OCI-LY3 (cell line): ENCODE measurements around the gene ROR2.

Source experiments
- H2AFZ ChIP-seq: fragments of 200-600, 300-600 bp; shearing (Covaris generic); 2 replicates; pipeline ENCODE4 v1.6.0; 2014; ENCODE audit warnings: antibody characterized with exemption, low read depth, low read length
- H3K27ac ChIP-seq: fragments of 200-600, 300-600 bp; sonication (generic); 2 replicates; pipeline ENCODE4 v1.5.1; 2014; ENCODE audit warnings: mild to moderate bottlenecking, low read length, moderate library complexity, mixed read lengths
- H3K27me3 ChIP-seq: fragments of 200-600, 300-600 bp; sonication (generic); 2 replicates; pipeline ENCODE4 v1.6.1; 2014; ENCODE audit warnings: low read depth, low read length, mixed read lengths
- H3K36me3 ChIP-seq: fragments of 200-600, 300-600 bp; sonication (generic); replicated peaks from 2 replicates; pipeline ENCODE3; 2014; ENCODE audit warnings: low read depth, low read length, mixed read lengths
- H3K4me1 ChIP-seq: fragments of 300-600, 200-600 bp; sonication (generic); 2 replicates; pipeline ENCODE4 v1.6.1; 2014; ENCODE audit warnings: low read length, mixed read lengths
- H3K4me2 ChIP-seq: fragments of 200-600, 300-600 bp; sonication (generic); 2 replicates; pipeline ENCODE4 v1.6.1; 2014; ENCODE audit warnings: low read length, mixed read lengths
- H3K4me3 ChIP-seq: fragments of 300-600, 200-600 bp; sonication (generic); 2 replicates; pipeline ENCODE4 v1.5.1; 2014; ENCODE audit warnings: antibody characterized with exemption, mild to moderate bottlenecking, low read length, moderate library complexity
- H3K79me2 ChIP-seq: fragments of 300-600, 200-600 bp; shearing (Covaris generic); 2 replicates; pipeline ENCODE4 v1.6.1; 2014; ENCODE audit warnings: mild to moderate bottlenecking, low read length, mixed read lengths
- H3K9ac ChIP-seq: fragments of 300-600, 200-600 bp; shearing (Covaris generic); 2 replicates; pipeline ENCODE4 v1.6.0; 2014; ENCODE audit warnings: mild to moderate bottlenecking, low read length, moderate library complexity
- H3K9me3 ChIP-seq: fragments of 200-600, 300-600 bp; shearing (Covaris generic); 2 replicates; pipeline ENCODE4 v1.6.1; 2014; ENCODE audit warnings: low read length, mixed read lengths; ENCODE audit not compliant: insufficient read depth
- H4K20me1 ChIP-seq: fragments of 200-600, 300-600 bp; sonication (generic); 2 replicates; pipeline ENCODE4 v1.6.1; 2016; ENCODE audit warnings: low read length, mixed read lengths; ENCODE audit not compliant: insufficient read depth
- CTCF ChIP-seq: fragments of 200-600, 300-600 bp; sonication (generic); IDR thresholded peaks from 2 replicates; pipeline ENCODE4 v1.5.1; 2014; ENCODE audit warnings: antibody characterized with exemption, low read length, low read depth
- EZH2phosphoT487 ChIP-seq: fragments of 200-600 bp; shearing (Covaris generic); IDR thresholded peaks from 2 replicates; pipeline ENCODE4 v1.6.1; 2018; ENCODE audit warnings: antibody characterized with exemption, mixed run types, low read depth

The ROR2 gene

GRCh38 chr9:91972711-91973110 is 22.7 kb upstream of the ROR2 start:
- Histone ChIP-seq H3K27me3 (peaks cover 26% of the 10 kb centered on the region; the same call in 1 of the 2 replicates), H3K4me2 (no peak overlapping the region), H3K36me3 (no peaks in the 10 kb centered on the region), H3K4me3 (no peak overlapping the region), H3K27ac (no peak overlapping the region), H2AFZ (no peak overlapping the region), H3K9ac (no peak overlapping the region), H3K79me2 (no peaks in the 10 kb centered on the region), H3K4me1 (no peaks in the 10 kb centered on the region), H4K20me1 (no peaks in the 10 kb centered on the region), H3K9me3 (no peaks in the 10 kb centered on the region)
- TF ChIP-seq EZH2phosphoT487 (no peak), CTCF (no peak)

GRCh38 chr9:91972076-91972626 is 22.1 kb upstream of the ROR2 start:
- no peak overlapping the region for H3K4me2 ChIP-seq
- no peak overlapping the region for H3K4me3 ChIP-seq
- H3K4me1 ChIP-seq: no peaks in the 10 kb centered on the region
- no peak overlapping the region for H3K27ac ChIP-seq
- no peak overlapping the region for H2AFZ ChIP-seq
- H3K27me3 ChIP-seq: peaks cover 31% of the 10 kb centered on the region; the same call in 1 of the 2 replicates
- TF ChIP-seq CTCF (no peak), EZH2phosphoT487 (no peak)
- no peaks in the 10 kb centered on the region for H3K9me3 ChIP-seq
- no peaks in the 10 kb centered on the region for H3K79me2 ChIP-seq
- H4K20me1 ChIP-seq: no peaks in the 10 kb centered on the region
- no peaks in the 10 kb centered on the region for H3K36me3 ChIP-seq
- H3K9ac ChIP-seq: no peak overlapping the region

- Histone ChIP-seq H3K36me3 (no peaks in the 10 kb centered on the region), H3K4me3 (no peak overlapping the region), H3K79me2 (no peaks in the 10 kb centered on the region), H4K20me1 (no peaks in the 10 kb centered on the region), H3K27ac (no peak overlapping the region), H2AFZ (no peak overlapping the region), H3K27me3 (peaks cover 30% of the 10 kb centered on the region; the same call in 1 of the 2 replicates), H3K9ac (no peak overlapping the region), H3K4me2 (no peak overlapping the region), H3K4me1 (no peaks in the 10 kb centered on the region), H3K9me3 (no peaks in the 10 kb centered on the region)
- no peak for TF ChIP-seq CTCF
- TF ChIP-seq EZH2phosphoT487: no peak
Measured at GRCh38 chr9:91967259-91967658, 17.2 kb upstream of the ROR2 start.

- Histone ChIP-seq H3K4me1 (no peaks in the 10 kb centered on the region), H3K9ac (no peak overlapping the region), H2AFZ (no peak overlapping the region), H3K36me3 (no peaks in the 10 kb centered on the region), H3K4me3 (no peak overlapping the region), H3K27ac (no peak overlapping the region), H4K20me1 (no peaks in the 10 kb centered on the region), H3K4me2 (no peak overlapping the region), H3K9me3 (no peaks in the 10 kb centered on the region), H3K27me3 (peaks cover 24% of the 10 kb centered on the region; the same call in 1 of the 2 replicates), H3K79me2 (no peaks in the 10 kb centered on the region)
- TF ChIP-seq CTCF: no peak
- no peak for TF ChIP-seq EZH2phosphoT487
Measured at GRCh38 chr9:91966503-91966902, 16.5 kb upstream of the ROR2 start.
